ENCODE results near the gene CPNE6. TPM values are rescaled to one million over a fixed set of nuclear protein-coding genes. Genes with fewer than 3 reads are reported as not detected.
"Not testable (repeated sequence)": the region's sequence is repeated elsewhere in the genome, so short reads cannot be mapped to it uniquely, and the experiment has no call there.

Gene CPNE6
- polyA plus RNA-seq, 1 of the 3 experiments (the other 2 are of a cell fraction): not detected

GRCh38 chr14:24031331-24031730 is 40.0 kb upstream of the CPNE6 start:
- H3K9me2 ChIP-seq; H2AFZ ChIP-seq (ENCODE audit: low read depth); H3K4me2 ChIP-seq; H3K4me3 ChIP-seq (ENCODE audit: low read depth in 2 of 2, low read length in 1 of 2); H3K9me3 ChIP-seq; DNase-seq; H4K20me1 ChIP-seq (ENCODE audit: insufficient read depth); H3K4me1 ChIP-seq (ENCODE audit: control insufficient read depth in 1 of 2, insufficient read depth in 2 of 2, low read depth in 1 of 2, low read length in 1 of 2); H3K79me2 ChIP-seq (ENCODE audit: insufficient read depth); H3F3A ChIP-seq (replicated peaks; ENCODE audit: insufficient read depth); H3K27me3 ChIP-seq (ENCODE audit: insufficient read depth); H3K36me3 ChIP-seq (replicated peaks in 1 of 2; ENCODE audit: control insufficient read depth in 1 of 2, insufficient read depth in 2 of 2, low read length in 1 of 2); POLR2A ChIA-PET; H3K27ac ChIP-seq (ENCODE audit: low read depth in 2 of 2, low read length in 1 of 2); H3K9ac ChIP-seq; CTCF ChIA-PET: not testable (repeated sequence)
- WGBS (ENCODE audit: low lambda C conversion rate): 48% methylated on average over 2 of the region's 2 CpGs

GRCh38 chr14:24032727-24033418 is 38.5 kb upstream of the CPNE6 start:
- H3K9me2 ChIP-seq: no peaks in the 10 kb centered on the region
- no peak overlapping the region for H3K4me2 ChIP-seq

GRCh38 chr14:24035769-24036168 is 35.6 kb upstream of the CPNE6 start:
- WGBS (ENCODE audit: low lambda C conversion rate): 70% methylated on average over 4 of the region's 4 CpGs
- not testable (repeated sequence) for H3K9me3 ChIP-seq; DNase-seq; H3K4me1 ChIP-seq (ENCODE audit: control insufficient read depth in 1 of 2, insufficient read depth in 2 of 2, low read depth in 1 of 2, low read length in 1 of 2); H3K27me3 ChIP-seq (ENCODE audit: insufficient read depth); H3F3A ChIP-seq (replicated peaks; ENCODE audit: insufficient read depth); H2AFZ ChIP-seq (ENCODE audit: low read depth); H3K9me2 ChIP-seq; H4K20me1 ChIP-seq (ENCODE audit: insufficient read depth); H3K79me2 ChIP-seq (ENCODE audit: insufficient read depth); H3K36me3 ChIP-seq (replicated peaks in 1 of 2; ENCODE audit: control insufficient read depth in 1 of 2, insufficient read depth in 2 of 2, low read length in 1 of 2)
- Histone ChIP-seq H3K27ac (ENCODE audit: low read depth in 2 of 2, low read length in 1 of 2) (peak overlapping the region in 1 of 2 experiments; percentile 79; a peak in 2 of 4 replicates), H3K9ac (peak overlapping the region; percentile 44; the same call in 1 of the 2 replicates), H3K4me3 (ENCODE audit: low read depth in 2 of 2, low read length in 1 of 2) (peak overlapping the region; percentile 61 to 66), H3K4me2 (peak overlapping the region; percentile 80)
- CTCF ChIA-PET: interaction anchor here (1.0 to 1.5 kb wide), 2 partner anchors 22 to 73 kb away, joined by 3 to 8 read pairs; no protein-coding TSS in a partner anchor
- POLR2A ChIA-PET: interaction anchor here (0.9 kb wide), 1 partner anchor 100 kb away, joined by 3 read pairs; the partner anchor contains the start of gene PSME1

More at GRCh38 chr14:24032727-24033418, 38.5 kb upstream of the CPNE6 start:
- no peak overlapping the region for H2AFZ ChIP-seq (ENCODE audit: low read depth)
- H3K9ac ChIP-seq: no peak overlapping the region
- no peaks in the 10 kb centered on the region for H3K79me2 ChIP-seq (ENCODE audit: insufficient read depth)
- no peak for TF ChIP-seq YY1 (IDR thresholded peaks at IDR 0.05; ENCODE audit: low read depth)
- H3F3A ChIP-seq (replicated peaks; ENCODE audit: insufficient read depth): peaks cover 6% of the 10 kb centered on the region
- H3K27me3 ChIP-seq (ENCODE audit: insufficient read depth): no peaks in the 10 kb centered on the region
- WGBS (ENCODE audit: low lambda C conversion rate): 20% methylated on average over 2 of the region's 2 CpGs
- H3K36me3 ChIP-seq (replicated peaks in 1 of 2; ENCODE audit: control insufficient read depth in 1 of 2, insufficient read depth in 2 of 2, low read length in 1 of 2): no peaks in the 10 kb centered on the region
- H3K9me3 ChIP-seq: no peaks in the 10 kb centered on the region
- POLR2A ChIA-PET: no interaction called here
- no peak for DNase-seq
- CTCF ChIA-PET: interaction anchor here (1.4 kb wide), 1 partner anchor 76 kb away, joined by 4 read pairs; no protein-coding TSS in a partner anchor
- H4K20me1 ChIP-seq (ENCODE audit: insufficient read depth): no peaks in the 10 kb centered on the region
- no peak overlapping the region for H3K27ac ChIP-seq (ENCODE audit: low read depth in 2 of 2, low read length in 1 of 2)
- H3K4me1 ChIP-seq (ENCODE audit: control insufficient read depth in 1 of 2, insufficient read depth in 2 of 2, low read depth in 1 of 2, low read length in 1 of 2): peaks cover 0 to 5% of the 10 kb centered on the region in 2 experiments; a peak in 1 of 4 replicates
- no peak overlapping the region for H3K4me3 ChIP-seq (ENCODE audit: low read depth in 2 of 2, low read length in 1 of 2)

DNA sequence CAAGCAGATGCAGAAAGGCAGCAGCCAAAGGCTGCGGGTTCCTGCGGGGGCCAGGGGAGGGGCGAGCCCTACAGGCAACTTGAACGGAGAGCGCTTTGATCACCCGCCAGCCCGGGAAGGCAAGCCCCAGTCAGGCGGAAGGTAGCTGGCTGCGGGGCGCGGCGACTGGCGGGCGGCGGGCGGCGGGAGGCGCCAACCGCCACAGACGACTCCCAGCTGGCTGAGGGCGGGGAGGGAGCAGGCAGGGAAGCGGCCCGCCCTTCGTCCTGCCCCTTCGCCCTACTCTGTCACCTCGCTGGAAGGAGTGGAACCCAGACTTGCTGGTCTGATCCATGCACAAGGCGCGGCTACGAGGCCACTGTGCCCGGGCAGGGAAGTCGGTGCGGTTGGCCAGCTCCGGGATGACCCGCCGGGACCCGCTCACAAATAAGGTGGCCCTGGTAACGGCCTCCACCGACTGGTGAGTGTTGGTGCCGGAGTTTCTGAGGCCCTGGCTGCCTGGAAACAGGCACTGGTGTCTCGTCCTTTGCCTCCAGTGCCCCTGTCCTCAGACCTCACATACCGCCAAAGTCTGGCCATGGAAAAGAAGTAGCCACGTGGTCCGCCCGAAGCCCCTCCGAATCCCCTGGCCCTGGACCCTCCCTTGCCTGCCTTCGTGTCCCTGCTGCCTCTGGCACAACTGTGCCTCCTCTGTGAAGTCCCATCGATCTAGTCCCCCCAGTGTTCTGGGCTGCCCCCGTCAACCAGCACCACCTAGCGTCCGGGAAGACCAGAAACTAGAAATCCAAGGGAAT is 35.0 kb upstream of the CPNE6 start:
- Histone ChIP-seq H3K36me3 (replicated peaks in 1 of 2; ENCODE audit: control insufficient read depth in 1 of 2, insufficient read depth in 2 of 2, low read length in 1 of 2) (no peaks in the 10 kb centered on the region), H3K4me3 (ENCODE audit: low read depth in 2 of 2, low read length in 1 of 2) (peak overlapping the region; percentile 61 to 66), H3F3A (replicated peaks; ENCODE audit: insufficient read depth) (peaks cover 6% of the 10 kb centered on the region), H3K79me2 (ENCODE audit: insufficient read depth) (no peaks in the 10 kb centered on the region), H3K27ac (ENCODE audit: low read depth in 2 of 2, low read length in 1 of 2) (peak overlapping the region; percentile 29 to 79; a peak in 3 of 4 replicates), H2AFZ (ENCODE audit: low read depth) (peak overlapping the region; percentile 90), H3K9me2 (no peaks in the 10 kb centered on the region), H3K4me1 (ENCODE audit: control insufficient read depth in 1 of 2, insufficient read depth in 2 of 2, low read depth in 1 of 2, low read length in 1 of 2) (peaks cover 0 to 5% of the 10 kb centered on the region in 2 experiments; a peak in 1 of 4 replicates), H4K20me1 (ENCODE audit: insufficient read depth) (no peaks in the 10 kb centered on the region), H3K27me3 (ENCODE audit: insufficient read depth) (no peaks in the 10 kb centered on the region), H3K9ac (peak overlapping the region; percentile 44), H3K4me2 (peak overlapping the region; percentile 80), H3K9me3 (no peaks in the 10 kb centered on the region)
- peak; percentile 84 for DNase-seq
- CTCF ChIA-PET: interaction anchor here (1.0 to 1.5 kb wide), 2 partner anchors 22 to 72 kb away, joined by 3 to 8 read pairs; no protein-coding TSS in a partner anchor
- POLR2A ChIA-PET: interaction anchor here (0.9 kb wide), 1 partner anchor 99 kb away, joined by 3 read pairs; the partner anchor contains the start of gene PSME1
- under 1% methylated on average over 27 of the region's 50 CpGs for WGBS (ENCODE audit: low lambda C conversion rate)
- TF ChIP-seq NFIC (IDR thresholded peaks at IDR 0.05; ENCODE audit: borderline replicate concordance) (no peak), CTCF (IDR thresholded peaks at IDR 0.05) (peak; percentile 83), JUND (IDR thresholded peaks at IDR 0.05) (no peak), YY1 (IDR thresholded peaks at IDR 0.05; ENCODE audit: low read depth) (0 out of 2 replicates have a peak, but pooled peaks have one; percentile 34), TAF1 (IDR thresholded peaks at IDR 0.05; ENCODE audit: borderline replicate concordance, low read depth, low read length) (peak; percentile 26; the same call in 1 of the 2 replicates), RAD21 (IDR thresholded peaks at IDR 0.05; ENCODE audit: low read length) (peak; percentile 58), POLR2AphosphoS5 (IDR thresholded peaks at IDR 0.05; ENCODE audit: low read depth, low read length) (peak; percentile 52; the same call in 1 of the 2 replicates), RXRA (IDR thresholded peaks at IDR 0.05; ENCODE audit: borderline replicate concordance, low read depth) (no peak), MXI1 (IDR thresholded peaks at IDR 0.05; ENCODE audit: low read depth, low read length) (no peak), CHD2 (IDR thresholded peaks at IDR 0.05; ENCODE audit: low read length, partially characterized antibody) (peak; percentile 51)
- TF ChIP-seq, protein P1, sequence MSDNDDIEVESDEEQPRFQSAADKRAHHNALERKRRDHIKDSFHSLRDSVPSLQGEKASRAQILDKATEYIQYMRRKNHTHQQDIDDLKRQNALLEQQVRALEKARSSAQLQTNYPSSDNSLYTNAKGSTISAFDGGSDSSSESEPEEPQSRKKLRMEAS (IDR thresholded peaks at IDR 0.05; ENCODE audit: low read depth): peak; percentile 56; the same call in 1 of the 2 replicates

Data from SK-N-SH (cell line).